ES-I3 (cell line): Measurements from ENCODE around the gene SLC39A11.
"Not testable (repeated sequence)": the region's sequence is repeated elsewhere in the genome, so short reads cannot be mapped to it uniquely, and the experiment has no call there.

Experiments used
- H3K36me3 ChIP-seq: 2 replicates; pipeline ENCODE4 v1.6.1; 2013; ENCODE audit warnings: mild to moderate bottlenecking, low read length, control low read depth, moderate library complexity; ENCODE audit not compliant: insufficient read depth
- H3K4me1 ChIP-seq: 2 replicates; pipeline ENCODE4 v1.6.1; 2013; ENCODE audit warnings: mild to moderate bottlenecking, control low read depth, low read length; ENCODE audit not compliant: insufficient read depth
- H3K9ac ChIP-seq: 2 replicates; pipeline ENCODE4 v1.6.1; 2013; ENCODE audit warnings: low read depth, mild to moderate bottlenecking, low read length, moderate library complexity
- H3K9me3 ChIP-seq: 2 replicates; pipeline ENCODE4 v1.6.1; 2013; ENCODE audit warnings: mild to moderate bottlenecking, low read length, moderate library complexity; ENCODE audit not compliant: control insufficient read depth, insufficient read depth

The SLC39A11 gene

DNA sequence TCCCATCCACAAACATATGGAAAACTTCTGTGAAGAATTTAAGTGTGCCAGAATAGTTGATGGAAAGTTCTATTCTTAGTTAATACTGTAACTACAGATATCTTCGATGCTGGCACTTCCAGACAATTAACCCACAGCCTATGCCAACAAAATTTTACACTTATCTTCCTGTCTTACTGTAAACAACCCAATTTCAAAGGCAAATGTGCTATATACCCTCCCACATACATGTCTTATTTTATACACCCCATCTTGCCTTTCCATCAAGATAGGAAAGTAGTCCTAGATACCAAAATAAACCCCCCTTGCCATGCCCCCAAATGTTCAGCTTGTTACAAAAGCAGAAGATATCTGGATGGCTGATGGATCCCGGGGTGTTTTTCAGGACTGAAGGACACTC, 306.3 kb downstream of the SLC39A11 start:
- Histone ChIP-seq H3K9me3 (no peaks in the 10 kb centered on the region), H3K4me1 (no peaks in the 10 kb centered on the region; the same call in 1 of the 2 replicates), H3K36me3 (no peaks in the 10 kb centered on the region), H3K9ac (no peak overlapping the region)

DNA sequence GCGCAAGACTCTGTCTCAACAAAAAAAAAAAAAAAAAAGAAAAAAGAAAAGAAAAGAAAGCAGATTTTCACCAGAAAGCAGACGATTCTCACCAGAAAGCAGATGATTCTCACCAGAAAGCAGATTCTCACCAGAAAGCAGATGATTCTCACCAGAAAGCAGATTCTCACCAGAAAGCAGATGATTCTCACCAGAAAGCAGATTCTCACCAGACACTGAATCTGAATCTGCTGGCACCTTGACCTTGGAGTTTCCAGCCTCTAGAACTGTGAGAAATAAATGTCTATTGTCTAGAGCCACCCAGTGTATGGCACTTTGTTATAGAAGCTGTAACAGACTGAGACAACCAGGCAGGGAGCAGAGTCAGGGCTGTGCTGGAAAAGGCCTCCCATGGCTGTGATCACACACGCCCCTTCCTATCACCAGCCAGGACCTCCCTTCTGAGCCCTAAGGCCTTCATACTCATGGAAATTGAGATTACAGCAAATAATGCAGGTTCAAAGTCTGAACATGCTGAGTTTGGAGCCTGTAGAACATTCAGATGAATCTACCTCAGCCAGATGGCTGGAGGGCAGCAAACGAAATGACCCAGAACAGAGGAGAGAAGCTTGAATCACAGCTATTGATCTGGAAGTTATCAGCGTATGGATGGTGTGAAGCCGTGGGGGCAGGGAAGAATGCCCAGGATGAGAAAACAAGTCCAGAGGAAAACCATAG, 309.3 kb downstream of the SLC39A11 start:
- H3K4me1 ChIP-seq, result no peaks in the 10 kb centered on the region
- H3K9ac ChIP-seq, result no peak overlapping the region
- H3K36me3 ChIP-seq, result no peaks in the 10 kb centered on the region
- H3K9me3 ChIP-seq, result no peaks in the 10 kb centered on the region

DNA sequence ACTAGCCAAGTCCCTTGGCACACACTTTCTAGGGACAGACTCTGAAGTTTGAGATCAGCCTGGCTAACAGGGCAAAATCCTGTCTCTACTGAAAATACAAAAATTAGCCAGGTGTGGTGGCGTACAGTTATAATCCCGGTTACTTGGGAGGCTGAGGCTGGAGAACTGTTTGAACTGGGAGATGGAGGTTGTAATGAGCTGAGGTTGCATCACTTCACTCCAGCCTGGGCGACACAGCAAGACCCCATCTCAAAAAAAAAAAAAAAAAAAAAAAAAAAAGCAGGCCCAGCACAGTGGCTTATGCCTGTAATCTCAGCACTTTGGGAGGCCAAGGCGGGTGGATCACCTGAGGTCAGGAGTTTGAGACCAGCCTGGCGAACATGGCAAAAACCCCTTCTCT, 310.1 kb downstream of the SLC39A11 start:
- not testable (repeated sequence) for H3K9ac ChIP-seq, H3K36me3 ChIP-seq, H3K4me1 ChIP-seq, H3K9me3 ChIP-seq

DNA sequence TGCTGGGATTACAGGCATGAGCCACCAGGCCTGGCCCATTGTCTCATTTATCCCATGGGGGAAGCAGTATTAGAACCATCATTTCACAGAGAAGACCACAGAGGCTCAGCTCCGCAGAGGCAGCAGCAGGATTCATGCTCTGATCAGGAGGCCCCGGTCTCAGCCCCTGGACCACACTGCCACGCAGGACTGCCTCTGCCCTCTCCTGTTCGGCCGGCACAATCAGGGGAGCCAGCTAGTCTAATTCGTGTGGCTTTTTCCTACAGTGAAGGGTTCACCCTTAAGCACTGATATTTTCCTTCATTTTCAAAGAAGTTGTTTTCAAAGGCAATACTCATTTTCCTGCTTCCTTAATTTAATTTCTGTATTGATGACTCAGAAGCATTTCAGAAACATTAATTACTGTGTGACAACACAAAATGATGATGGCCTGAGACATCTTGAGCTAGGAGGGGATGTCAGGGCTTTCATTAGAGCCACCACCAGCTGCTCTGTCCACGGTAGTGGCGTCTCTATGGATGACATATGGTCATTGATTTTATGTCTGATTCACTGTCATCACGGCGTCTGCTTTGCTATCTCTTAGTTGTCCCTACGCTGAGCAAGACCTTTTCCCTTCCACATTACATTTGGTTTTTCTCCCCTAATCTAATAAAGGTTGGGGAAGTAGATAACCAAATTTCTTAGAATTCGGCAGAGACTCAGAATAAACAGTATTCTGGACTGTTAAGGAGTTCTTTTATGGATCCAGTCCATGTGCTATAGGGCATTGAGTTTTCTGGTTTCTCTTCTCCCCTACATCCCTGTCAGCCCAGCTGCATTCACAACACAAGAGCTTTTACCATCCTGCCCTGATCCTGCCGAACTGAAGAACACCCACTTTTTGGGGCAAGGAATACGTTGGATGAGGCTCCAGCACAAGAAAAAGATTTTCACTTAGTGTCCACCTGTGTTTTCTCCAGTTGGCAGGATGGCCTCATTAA, 314.0 kb downstream of the SLC39A11 start:
- Histone ChIP-seq H3K36me3 (no peaks in the 10 kb centered on the region), H3K9ac (no peak overlapping the region), H3K9me3 (no peaks in the 10 kb centered on the region), H3K4me1 (no peaks in the 10 kb centered on the region; the same call in 1 of the 2 replicates)

DNA sequence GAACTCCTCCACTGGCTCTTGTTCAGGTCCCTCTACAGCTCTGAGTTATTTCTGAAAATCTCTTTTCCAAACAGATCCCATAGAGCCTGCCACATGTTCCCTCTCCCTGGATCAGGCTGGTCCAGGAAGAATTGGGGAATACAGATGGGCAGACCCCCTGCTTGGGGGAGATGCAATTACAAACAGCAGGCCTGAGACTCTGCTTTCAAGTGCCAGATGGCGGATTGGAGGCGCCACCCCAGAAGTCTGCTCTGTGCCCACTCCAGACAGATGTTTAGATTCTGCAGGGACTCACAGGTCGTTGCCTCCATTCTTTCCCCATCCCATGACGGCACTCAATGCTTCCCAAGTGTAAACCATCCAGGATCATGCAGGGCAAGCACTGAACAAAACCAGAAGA, 316.6 kb downstream of the SLC39A11 start:
- H3K4me1 ChIP-seq, result no peaks in the 10 kb centered on the region; the same call in 1 of the 2 replicates
- H3K9ac ChIP-seq, result no peak overlapping the region
- H3K36me3 ChIP-seq, result no peaks in the 10 kb centered on the region
- no peaks in the 10 kb centered on the region for H3K9me3 ChIP-seq

DNA sequence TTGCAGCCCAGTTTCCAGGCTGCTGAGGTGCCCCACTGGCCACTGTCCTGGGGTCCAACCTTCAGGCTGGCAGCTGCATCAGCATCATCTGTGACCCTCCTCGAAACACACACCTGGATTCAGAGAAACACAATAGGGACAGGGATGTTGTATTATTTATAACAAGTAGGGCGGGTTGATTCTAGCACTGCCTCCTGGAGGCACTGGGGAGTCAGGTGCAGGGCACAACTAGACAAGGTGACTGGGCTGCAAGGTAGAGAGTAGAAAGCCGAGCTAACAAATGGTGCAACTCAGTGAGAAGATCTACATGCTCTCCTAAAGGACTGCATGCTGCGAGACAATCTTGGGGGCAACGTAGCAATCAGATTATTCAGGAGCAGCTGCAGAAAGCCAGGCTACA, 317.3 kb downstream of the SLC39A11 start:
- no peak overlapping the region for H3K9ac ChIP-seq
- no peaks in the 10 kb centered on the region for H3K36me3 ChIP-seq
- H3K9me3 ChIP-seq, result no peaks in the 10 kb centered on the region
- no peaks in the 10 kb centered on the region; the same call in 1 of the 2 replicates for H3K4me1 ChIP-seq

DNA sequence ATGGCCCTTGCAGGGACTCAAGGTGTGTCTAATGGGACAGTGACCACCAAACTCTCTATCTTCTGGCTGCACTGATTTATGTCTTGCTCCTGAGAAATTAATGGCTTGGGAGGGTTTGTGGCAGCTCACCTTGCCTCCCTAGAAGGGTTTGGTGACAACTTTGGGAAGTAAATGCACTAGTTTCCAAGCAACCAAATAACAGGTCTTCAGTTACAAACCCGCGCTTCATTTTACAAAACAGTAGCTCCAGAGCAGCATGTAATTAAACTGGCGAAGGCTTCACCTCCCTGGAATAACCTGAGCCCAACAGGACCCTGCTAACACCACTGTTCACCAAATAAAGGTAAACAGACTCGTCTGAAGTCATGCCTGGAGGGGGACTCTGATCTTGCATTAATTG, 318.3 kb downstream of the SLC39A11 start:
- H3K9me3 ChIP-seq, result peaks cover under 1% of the 10 kb centered on the region
- no peaks in the 10 kb centered on the region; the same call in 1 of the 2 replicates for H3K4me1 ChIP-seq
- no peak overlapping the region for H3K9ac ChIP-seq
- no peaks in the 10 kb centered on the region for H3K36me3 ChIP-seq

DNA sequence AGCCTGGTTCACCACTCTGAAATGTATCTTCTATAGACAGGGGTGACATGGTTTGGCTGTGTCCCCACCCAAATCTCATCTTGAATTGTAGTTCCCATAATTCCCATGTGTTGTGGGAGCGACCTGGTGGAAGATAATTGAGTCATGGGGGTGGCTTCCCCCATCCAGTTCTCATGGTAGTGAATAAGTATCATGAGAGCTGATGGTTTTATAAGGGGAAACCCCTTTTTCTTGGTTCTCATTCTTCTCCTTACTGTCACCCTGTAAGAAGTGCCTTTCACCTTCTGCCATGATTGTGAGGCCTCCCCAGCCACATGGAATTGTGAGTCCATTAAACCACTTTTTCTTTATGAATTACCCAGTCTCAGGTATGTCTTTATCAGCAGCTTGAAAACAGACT, 319.3 kb downstream of the SLC39A11 start:
- H3K9me3 ChIP-seq, H3K4me1 ChIP-seq, H3K9ac ChIP-seq, H3K36me3 ChIP-seq: not testable (repeated sequence)

DNA sequence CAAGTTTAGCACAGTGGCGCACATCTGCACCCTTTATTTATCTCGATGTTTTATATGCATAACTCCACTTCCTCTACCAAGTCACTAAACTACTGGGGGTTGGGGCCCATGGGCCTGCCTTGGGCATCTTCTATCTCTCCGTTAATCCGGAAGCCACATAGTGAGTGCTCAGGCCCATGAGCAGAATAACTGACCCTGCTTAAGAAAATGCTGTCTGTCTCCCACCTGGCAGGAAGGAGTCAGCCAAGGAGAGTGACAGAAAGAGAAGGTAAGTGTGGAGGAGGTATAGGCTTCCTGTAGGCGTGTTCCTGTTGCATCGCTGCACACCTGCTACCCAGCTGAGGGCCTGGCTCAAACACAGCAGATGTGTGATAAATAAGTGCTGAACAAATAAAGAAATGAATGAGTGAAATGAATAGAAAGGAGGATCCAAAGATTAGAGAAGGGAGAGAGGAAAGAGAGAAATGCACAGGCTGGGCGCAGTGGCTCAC, 320.1 kb downstream of the SLC39A11 start:
- H3K36me3 ChIP-seq, result no peaks in the 10 kb centered on the region
- no peak overlapping the region for H3K9ac ChIP-seq
- peaks cover 12% of the 10 kb centered on the region for H3K9me3 ChIP-seq

DNA sequence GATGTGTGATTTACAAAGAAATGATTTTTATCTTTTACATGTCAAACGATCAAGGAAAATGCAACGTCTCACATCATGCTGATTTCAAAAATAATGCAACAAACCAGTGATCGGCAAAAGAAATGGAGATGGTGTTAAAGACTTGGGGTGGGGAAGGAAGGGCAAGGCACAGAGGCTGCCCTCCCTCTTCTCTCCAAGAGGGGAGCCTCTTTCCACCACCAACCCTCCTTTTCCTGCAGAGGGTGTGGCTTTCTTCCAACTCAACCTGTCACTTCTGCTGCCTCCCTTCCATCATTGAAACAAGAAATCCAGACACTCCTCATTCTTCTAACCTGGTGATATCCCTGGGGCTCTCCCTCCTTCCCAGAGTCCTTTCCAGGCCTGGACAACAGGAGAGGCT, 320.8 kb downstream of the SLC39A11 start:
- peaks cover 17% of the 10 kb centered on the region for H3K9me3 ChIP-seq
- H3K4me1 ChIP-seq, result no peaks in the 10 kb centered on the region; the same call in 1 of the 2 replicates
- H3K9ac ChIP-seq, result no peak overlapping the region
- no peaks in the 10 kb centered on the region for H3K36me3 ChIP-seq

More for the DNA sequence above, 320.1 kb downstream of the SLC39A11 start:
- no peaks in the 10 kb centered on the region; the same call in 1 of the 2 replicates for H3K4me1 ChIP-seq

DNA sequence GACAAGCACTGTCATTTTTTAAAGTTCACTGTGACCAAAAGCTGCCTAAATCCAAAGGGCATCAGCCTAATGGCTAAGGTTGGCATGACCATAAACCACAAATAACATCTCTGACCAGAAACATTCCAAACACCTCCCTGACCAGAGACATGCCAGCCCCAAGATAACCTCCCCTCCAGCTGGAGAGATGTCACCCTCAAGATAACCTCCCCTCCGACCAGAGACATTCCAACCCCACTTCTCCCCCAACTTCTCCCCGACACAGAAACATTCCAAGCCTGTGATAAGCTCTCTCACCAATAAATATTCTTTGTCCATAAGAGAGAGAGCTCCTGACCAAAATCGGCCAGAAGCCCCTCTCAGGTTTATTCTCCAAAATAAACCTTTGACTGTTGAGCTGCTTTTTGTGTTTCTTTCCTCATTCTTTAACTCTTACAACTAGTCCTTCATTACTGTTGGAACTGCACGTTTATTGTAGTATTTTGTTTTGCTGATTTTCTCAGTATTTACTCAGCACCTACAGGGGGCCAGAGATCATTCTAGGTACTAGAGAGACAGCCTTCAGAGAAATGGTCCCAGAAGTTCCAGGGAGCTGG, 325.6 kb downstream of the SLC39A11 start:
- no peaks in the 10 kb centered on the region for H3K36me3 ChIP-seq
- H3K9ac ChIP-seq, result no peak overlapping the region
- no peaks in the 10 kb centered on the region for H3K4me1 ChIP-seq
- H3K9me3 ChIP-seq, result peaks cover 22% of the 10 kb centered on the region

DNA sequence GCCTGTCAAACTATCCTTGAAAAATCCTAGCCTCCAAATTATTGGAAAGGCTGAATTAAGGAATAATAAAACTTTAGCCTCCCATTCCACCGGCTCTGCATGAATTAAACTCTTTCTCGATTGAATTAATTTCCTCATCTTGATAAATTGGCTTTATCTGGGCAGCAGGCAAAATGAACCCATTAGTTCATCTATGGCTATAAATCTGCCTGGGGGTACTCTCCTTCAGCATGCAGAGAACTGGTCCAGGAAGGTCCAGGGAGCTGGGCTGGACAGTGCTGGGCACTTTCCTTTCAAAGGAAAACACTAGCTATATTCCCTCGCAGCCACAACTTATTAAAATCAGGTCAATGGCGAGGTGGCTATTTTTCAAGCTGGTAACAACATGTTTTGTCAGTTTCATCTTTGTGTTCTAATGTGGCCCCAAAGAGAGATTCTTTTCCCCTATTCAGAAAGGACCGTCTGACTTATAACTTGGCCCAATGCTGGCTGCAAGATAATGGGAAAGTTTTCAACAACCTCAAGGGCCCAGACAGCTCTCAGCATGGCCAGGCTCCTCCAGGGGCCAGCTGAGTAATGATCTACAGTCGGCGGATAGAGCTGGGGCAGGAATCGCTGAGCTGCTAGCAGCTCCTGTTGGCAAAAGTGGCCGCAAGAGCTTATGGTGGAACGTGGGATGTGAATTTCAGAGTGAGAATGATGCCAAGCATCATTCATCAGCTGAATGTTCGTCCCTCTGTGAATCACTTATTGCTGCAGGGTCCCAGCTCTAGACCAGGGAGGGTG, 326.9 kb downstream of the SLC39A11 start:
- H3K9ac ChIP-seq, result no peak overlapping the region
- peaks cover 22% of the 10 kb centered on the region for H3K9me3 ChIP-seq
- H3K4me1 ChIP-seq, result no peaks in the 10 kb centered on the region
- no peaks in the 10 kb centered on the region for H3K36me3 ChIP-seq

DNA sequence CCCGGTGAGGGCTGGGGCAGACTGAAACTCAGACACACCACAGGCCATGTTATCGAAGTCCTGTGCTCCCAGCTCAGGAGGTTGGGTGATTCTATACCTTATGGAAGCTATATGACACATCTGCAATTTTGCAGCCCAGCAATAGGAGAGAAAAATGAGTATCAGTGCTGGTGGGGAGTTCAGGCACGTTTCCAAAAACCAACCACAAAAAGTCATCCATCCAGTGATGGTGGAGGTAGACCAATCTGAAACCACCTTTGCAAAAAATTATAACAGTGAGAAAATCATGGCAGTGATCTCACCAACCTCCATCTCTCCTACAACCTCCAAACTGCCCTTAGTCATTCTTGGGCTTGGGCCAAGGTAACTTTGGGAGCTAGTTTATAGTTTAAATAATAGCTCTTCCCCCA, 327.9 kb downstream of the SLC39A11 start:
- no peak overlapping the region for H3K9ac ChIP-seq
- H3K9me3 ChIP-seq, result peaks cover 22% of the 10 kb centered on the region
- no peaks in the 10 kb centered on the region for H3K36me3 ChIP-seq
- H3K4me1 ChIP-seq, result no peaks in the 10 kb centered on the region

DNA sequence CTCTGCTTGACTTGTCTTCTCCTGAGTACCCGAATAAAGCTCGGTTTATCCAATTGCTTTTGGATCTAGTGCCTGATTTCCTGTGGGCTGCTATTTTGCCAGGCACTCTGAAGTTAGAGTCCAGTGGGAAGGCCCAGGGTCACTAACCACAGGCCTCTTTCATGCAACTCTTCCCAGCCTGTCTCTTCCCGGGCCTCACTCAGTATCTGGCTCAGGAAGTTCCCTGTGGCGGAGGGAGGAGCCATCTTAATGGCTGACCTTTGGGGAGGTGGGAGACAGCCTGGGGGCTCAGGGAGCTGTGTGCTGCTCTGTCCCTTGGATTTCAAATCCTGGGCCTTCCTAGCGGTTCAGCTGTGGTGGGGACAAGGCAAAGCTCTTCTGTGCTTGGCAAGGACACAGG, 328.5 kb downstream of the SLC39A11 start:
- Histone ChIP-seq H3K9me3 (peaks cover 18% of the 10 kb centered on the region), H3K9ac (no peak overlapping the region), H3K36me3 (no peaks in the 10 kb centered on the region), H3K4me1 (no peaks in the 10 kb centered on the region)
